Heart left ventricle (tissue), 16 donors: ENCODE measurements around the gene NRP1. TPM values are rescaled to one million over a fixed set of nuclear protein-coding genes. Genes with fewer than 3 reads are reported as not detected.

ENCODE experiments used
- ATAC-seq, 4 donors: fragments of 200-7000 bp; cut with Tn5 transposase; one replicate each; pipeline ENCODE4 v1.9.1; 2020 to 2022; ENCODE audit warnings: moderate library complexity in 4 of 4, mild to moderate bottlenecking in 3 of 4, moderate number of reproducible peaks in 1 of 4
- DNase-seq, 5 donors: peaks; one replicate each; pipeline ENCODE4 v3.0.0-alpha.2; 2020
- H3K27ac ChIP-seq, 12 donors: fragments of 200-600 bp; sonication (generic) in 4 of 12; one replicate each; pipeline versions ENCODE4 v1.5.0 to v1.8.0; 2016 to 2022; ENCODE audit warnings: mild to moderate bottlenecking in 2 of 12
- H3K27me3 ChIP-seq, 9 donors: fragments of 200-600 bp; sonication (generic) in 2 of 9; one replicate each; pipeline versions ENCODE4 v1.5.1 to v1.8.0; 2016 to 2022; ENCODE audit warnings: mild to moderate bottlenecking in 3 of 9
- H3K36me3 ChIP-seq, 9 donors: fragments of 200-600 bp; sonication (generic) in 2 of 9; one replicate each; pipeline versions ENCODE4 v1.5.0 to v1.8.0; 2018 to 2022; ENCODE audit warnings: mild to moderate bottlenecking in 2 of 9
- H3K4me1 ChIP-seq, 12 donors: fragments of 200-600 bp; sonication (generic) in 4 of 12; one replicate each; pipeline versions ENCODE4 v1.5.0 to v1.8.0; 2016 to 2022; ENCODE audit warnings: mild to moderate bottlenecking in 3 of 12
- H3K4me3 ChIP-seq, 12 donors: fragments of 200-600 bp; sonication (generic) in 4 of 12; one replicate each; pipeline versions ENCODE4 v1.5.0 to v1.8.0; 2017 to 2022; ENCODE audit warnings: mild to moderate bottlenecking in 9 of 12, moderate library complexity in 4 of 12
- H3K9me3 ChIP-seq, 12 donors: fragments of 200-600 bp; sonication (generic) in 4 of 12; one replicate each; pipeline versions ENCODE4 v1.5.0 to v1.8.0; 2016 to 2022; ENCODE audit warnings: mild to moderate bottlenecking in 1 of 12
- CTCF ChIP-seq, 12 donors: fragments of 200-600 bp; sonication (generic) in 4 of 12; IDR thresholded peaks; one replicate each; pipeline versions ENCODE4 v1.5.0 to v1.8.0; 2018 to 2022; ENCODE audit warnings: antibody characterized with exemption in 12 of 12, mild to moderate bottlenecking in 5 of 12
- POLR2A ChIP-seq, 2 donors: fragments of 450-650 bp; IDR thresholded peaks; one replicate each; pipeline ENCODE4 v1.6.1; 2017; ENCODE audit warnings: antibody characterized with exemption in 2 of 2, mild to moderate bottlenecking in 2 of 2, moderate library complexity in 2 of 2
- WGBS, 4 donors: extraction: QIAGEN DNeasy Blood & Tissue Kit in 2 of 4; methylation state at CpG; one replicate each; pipeline versions ENCODE4 v1.1.5 to v1.1.7; 2013 to 2018; 5-methylcytosine and 5-hydroxymethylcytosine counted together
- intact Hi-C, 10 donors: fragments of 100-400 bp; cut with DNase I; formaldehyde crosslinking; loops; one replicate each; pipeline versions ENCODE4 v1.11.1 to v1.14.2; 2022
- polyA plus RNA-seq, 2 donors: library from polyadenylated mRNA; stranded (reverse); fragments of 200-250 nt; gene quantifications; one replicate each; pipeline ENCODE4 v1.2.3, GENCODE V29; 2013
- total RNA-seq, 9 donors: library from RNA; depleted of rRNA in 2 of 9; stranded (reverse); fragments of >200 nt in 2 of 9; fragmentation: NEBNext Ultra II Directional in 3 of 9; extraction: Animal tissue kit (Norgen Biotek cat#: 25700) in 3 of 9; gene quantifications; one replicate each; pipeline versions ENCODE4 v1.1.0 to v1.2.4, GENCODE V29; 2016 to 2023
- donor health status: ischemic (EF 13 %, LVEDD 7.1; RV severe dilation, severe dysfunction).
- donor health status: healthy with polysubstance abuse.
- donor health status: DM: no; HTN: yes; CAD: no.
- donor health status: DM: no; HTN: no; CAD: no.
- donor health status: ischemic (EF 25% LVEDD 6.9; RV normal size, moderate dysfunction).
- donor health status: ischemic (EF 25% LVEDD 5.7; RV mildly dilated, moderate dysfunction).
- donor health status: healthy.
- donor health status: DM: yes; HTN: yes; CAD: no.
- donor health status: ischemic (EF 35%, LVEDD 5.7; RV mildly dilated, moderate dysfunction).
- donor health status: nonischemic (EF 11% LVEDD 7.7; RV severe dilation, severe dysfunction).
- donor health status: DM: yes; HTN: yes; CAD: no.
- donor health status: PGD.
- donor health status: ischemic (EF 29% LVEDD 5.4; RV normal size, mild dysfunction).
- donor health status: nonischemic (EF 23%, LVEDD 6.1; RV moderate dilation, normal function).

The NRP1 gene
- total and polyA plus RNA-seq, 11 donors, result 47.1 to 279 (median 152) TPM

- Histone ChIP-seq H3K4me1 (peaks cover 4 to 64% (median 44%) of the 10 kb centered on the region in 12 donors), H3K9me3 (no peaks in the 10 kb centered on the region), H3K27ac (peak overlapping the region in 11 of 12 donors; percentile 25 to 75 (median 51)), H3K4me3 (no peak overlapping the region), H3K27me3 (no peaks in the 10 kb centered on the region), H3K36me3 (peaks cover 0 to 92% (median 82%) of the 10 kb centered on the region in 9 donors)
- DNase-seq (no peak), ATAC-seq (peak in 1 of 4 donors; percentile 21)
- TF ChIP-seq CTCF (IDR thresholded peaks at IDR 0.05) (peak in 2 of 12 donors; percentile 4 to 14), POLR2A (IDR thresholded peaks at IDR 0.05) (no peak)
- 51 to 59% (median 52%) methylated on average over 6 of the region's 6 CpGs for WGBS, 4 donors
- intact Hi-C loops, result loop anchor here (2.0 to 10.0 kb wide), 10 partner anchors 51 to 1448 kb away; partner anchors contain the start of gene NRP1 (in 5 of the 10)
These were observed 140.6 kb downstream of the NRP1 start for GRCh38 chr10:33193701-33194521.

- no peak overlapping the region for H3K4me3 ChIP-seq
- DNase-seq, result peak; percentile 83 to 90 (median 85)
- ATAC-seq, result peak; percentile 73 to 86 (median 82)
- H3K36me3 ChIP-seq, result peaks cover 0 to 92% (median 79%) of the 10 kb centered on the region in 9 donors
- no peaks in the 10 kb centered on the region for H3K9me3 ChIP-seq
- H3K4me1 ChIP-seq, result peaks cover 4 to 57% (median 41%) of the 10 kb centered on the region in 12 donors
- peak overlapping the region; percentile 25 to 75 (median 52) for H3K27ac ChIP-seq
- TF ChIP-seq POLR2A (IDR thresholded peaks at IDR 0.05) (no peak), CTCF (IDR thresholded peaks at IDR 0.05) (peak; percentile 66 to 95 (median 83))
- H3K27me3 ChIP-seq, result no peaks in the 10 kb centered on the region
- intact Hi-C loops, result loop anchor here (2.0 to 10.0 kb wide), 10 partner anchors 52 to 1449 kb away; partner anchors contain the start of gene NRP1 (in 5 of the 10)
- 23 to 26% (median 24%) methylated on average over 12 of the region's 12 CpGs for WGBS, 4 donors
These were observed 141.3 kb downstream of the NRP1 start for GRCh38 chr10:33193057-33193700.

GRCh38 chr10:33192190-33192589 is 142.3 kb downstream of the NRP1 start:
- peaks cover 4 to 48% (median 36%) of the 10 kb centered on the region in 12 donors for H3K4me1 ChIP-seq
- intact Hi-C loops, result loop anchor here (2.0 to 10.0 kb wide), 10 partner anchors 53 to 1450 kb away; partner anchors contain the start of gene NRP1 (in 5 of the 10)
- peaks cover 0 to 94% (median 82%) of the 10 kb centered on the region in 9 donors for H3K36me3 ChIP-seq
- no peaks in the 10 kb centered on the region for H3K9me3 ChIP-seq
- peak overlapping the region in 4 of 12 donors; percentile 23 to 75 (median 63) for H3K27ac ChIP-seq
- H3K4me3 ChIP-seq, result no peak overlapping the region
- ATAC-seq (no peak), DNase-seq (no peak)
- no peaks in the 10 kb centered on the region for H3K27me3 ChIP-seq
- no peak for TF ChIP-seq POLR2A (IDR thresholded peaks at IDR 0.05)
- no peak for TF ChIP-seq CTCF (IDR thresholded peaks at IDR 0.05)
- WGBS, 4 donors, result 61 to 74% (median 69%) methylated on average over 5 of the region's 5 CpGs
